WTC11 (cell line): ENCODE measurements around the gene PLPPR1. TPM values are rescaled to one million over a fixed set of nuclear protein-coding genes. Genes with fewer than 3 reads are reported as not detected.

Experiments used
- ATAC-seq: fragments of 200-7000 bp; cut with Tn5 transposase; 2 replicates; pipeline ENCODE4 v1.10.0; 2021; ENCODE audit warnings: mild to moderate bottlenecking, moderate library complexity
- CTCF ChIA-PET: fragments of 300-600 bp; sonication (Branson Sonifier 250); formaldehyde crosslinking; loops from one replicate; lab custom pipeline; 2021; ENCODE audit warnings: antibody characterized with exemption; lab: Charles Lee
- POLR2A ChIA-PET: fragments of 350-600 bp; sonication (Branson Sonifier 250); formaldehyde crosslinking; loops from one replicate; lab custom pipeline; 2021; ENCODE audit warnings: antibody characterized with exemption; lab: Charles Lee
- DNase-seq: peaks from one replicate; pipeline ENCODE4 v3.0.0; 2021; ENCODE audit warnings: low spot score
- H3K27ac Mint-ChIP-seq: 2 replicates; pipeline ENCODE4 v1.8.0; 2021; ENCODE audit warnings: mixed read lengths
- H3K27me3 Mint-ChIP-seq: 2 replicates; pipeline ENCODE4 v1.8.0; 2021; ENCODE audit warnings: low read depth, mild to moderate bottlenecking, moderate library complexity, mixed read lengths
- H3K36me3 Mint-ChIP-seq: 2 replicates; pipeline ENCODE4 v1.8.0; 2021; ENCODE audit warnings: mixed read lengths
- H3K4me1 Mint-ChIP-seq: 2 replicates; pipeline ENCODE4 v1.8.0; 2022; ENCODE audit warnings: mixed read lengths
- H3K4me3 Mint-ChIP-seq: 2 replicates; pipeline ENCODE4 v1.8.0; 2021; ENCODE audit warnings: mild to moderate bottlenecking, moderate library complexity, mixed read lengths
- H3K9me3 Mint-ChIP-seq: 2 replicates; pipeline ENCODE4 v1.8.0; 2021; ENCODE audit warnings: mixed read lengths
- ATF1 ChIP-seq: sonication (generic); formaldehyde crosslinking; IDR thresholded peaks from 2 replicates; pipeline ENCODE4 v1.8.1; 2023; ENCODE audit warnings: mild to moderate bottlenecking, moderate library complexity, missing genetic modification reagents
- EMX1 ChIP-seq: fragments of 250-450 bp; sonication (Bioruptor Pico); IDR thresholded peaks from 2 replicates; pipeline ENCODE4 v1.8.0; 2021; ENCODE audit warnings: mild to moderate bottlenecking
- ETV6 ChIP-seq: sonication (generic); formaldehyde crosslinking; IDR thresholded peaks from 2 replicates; pipeline ENCODE4 v1.8.1; 2022; ENCODE audit warnings: mild to moderate bottlenecking, missing genetic modification reagents
- GABPB1 ChIP-seq: sonication (generic); formaldehyde crosslinking; IDR thresholded peaks from 2 replicates; pipeline ENCODE4 v1.8.1; 2023; ENCODE audit warnings: mild to moderate bottlenecking, missing genetic modification reagents
- MAX ChIP-seq: sonication (generic); formaldehyde crosslinking; IDR thresholded peaks from 2 replicates; pipeline ENCODE4 v1.8.0; 2022; ENCODE audit warnings: mild to moderate bottlenecking, missing genetic modification reagents
- NFATC4 ChIP-seq: fragments of 250-450 bp; sonication (Bioruptor Pico); IDR thresholded peaks from 2 replicates; pipeline ENCODE4 v1.9.0; 2021; ENCODE audit warnings: mild to moderate bottlenecking
- OVOL2 ChIP-seq: fragments of 250-450 bp; sonication (Bioruptor Pico); IDR thresholded peaks from 2 replicates; pipeline ENCODE4 v1.9.0; 2021; ENCODE audit warnings: mild to moderate bottlenecking, borderline replicate concordance
- PRDM15 ChIP-seq: sonication (generic); formaldehyde crosslinking; IDR thresholded peaks from 2 replicates; pipeline ENCODE4 v1.8.0; 2022; ENCODE audit warnings: missing genetic modification reagents
- SMAD3 ChIP-seq: sonication (generic); formaldehyde crosslinking; IDR thresholded peaks from 2 replicates; pipeline ENCODE4 v1.8.0; 2022; ENCODE audit warnings: missing genetic modification reagents, mild to moderate bottlenecking, borderline replicate concordance
- SMAD4 ChIP-seq: sonication (generic); formaldehyde crosslinking; IDR thresholded peaks from 2 replicates; pipeline ENCODE4 v1.8.0; 2022; ENCODE audit warnings: mild to moderate bottlenecking, missing genetic modification reagents
- TCF7 ChIP-seq: sonication (generic); formaldehyde crosslinking; IDR thresholded peaks from 2 replicates; pipeline ENCODE4 v1.8.0; 2022; ENCODE audit warnings: mild to moderate bottlenecking, low read depth, missing genetic modification reagents, moderate library complexity
- ZBTB21 ChIP-seq: sonication (generic); formaldehyde crosslinking; IDR thresholded peaks from 2 replicates; pipeline ENCODE4 v1.8.1; 2023; ENCODE audit warnings: mild to moderate bottlenecking, missing genetic modification reagents, borderline replicate concordance
- ZNF121 ChIP-seq: sonication (generic); formaldehyde crosslinking; IDR thresholded peaks from 2 replicates; pipeline ENCODE4 v1.8.0; 2023; ENCODE audit warnings: missing genetic modification reagents
- ZNF219 ChIP-seq: sonication (generic); formaldehyde crosslinking; IDR thresholded peaks from 2 replicates; pipeline ENCODE4 v1.8.0; 2023; ENCODE audit warnings: missing genetic modification reagents, mild to moderate bottlenecking, borderline replicate concordance
- ZNF423 ChIP-seq: fragments of 250-450 bp; sonication (Bioruptor Pico); IDR thresholded peaks from 2 replicates; pipeline ENCODE4 v2.1.2; 2022; ENCODE audit warnings: mild to moderate bottlenecking, moderate library complexity
- ZNF532 ChIP-seq: fragments of 250-450 bp; sonication (Bioruptor Pico); IDR thresholded peaks from 2 replicates; pipeline ENCODE4 v1.9.0; 2021; ENCODE audit warnings: mild to moderate bottlenecking, borderline replicate concordance
- ZNF671 ChIP-seq: fragments of 250-450 bp; sonication (Bioruptor Pico); IDR thresholded peaks from 2 replicates; pipeline ENCODE4 v1.8.0; 2021; ENCODE audit warnings: mild to moderate bottlenecking
- total RNA-seq: library from RNA; stranded (reverse); gene quantifications from 3 replicates; pipeline ENCODE4 v1.2.3, GENCODE V29; 2021
- TF ChIP-seq, protein P1 (sequence below): fragments of 250-450 bp; sonication (Bioruptor Pico); conservative IDR thresholded peaks from 2 replicates; pipeline ENCODE4 v1.9.0; 2021; ENCODE audit warnings: mild to moderate bottlenecking
- TF ChIP-seq, protein P2 (sequence below): fragments of 250-450 bp; sonication (Bioruptor Pico); IDR thresholded peaks from 2 replicates; pipeline ENCODE4 v1.9.0; 2021; ENCODE audit warnings: mild to moderate bottlenecking
- TF ChIP-seq, protein P3 (sequence below): sonication (generic); formaldehyde crosslinking; IDR thresholded peaks from 2 replicates; pipeline ENCODE4 v1.8.0; 2023; ENCODE audit warnings: missing genetic modification reagents
- TF ChIP-seq, protein P4 (sequence below): sonication (generic); formaldehyde crosslinking; IDR thresholded peaks from 2 replicates; pipeline ENCODE4 v1.8.1; 2023; ENCODE audit warnings: mild to moderate bottlenecking, moderate library complexity, missing genetic modification reagents

The PLPPR1 gene
- total RNA-seq, 1 experiment from 2014 or later = 1.5 TPM

- TF ChIP-seq, protein P1, sequence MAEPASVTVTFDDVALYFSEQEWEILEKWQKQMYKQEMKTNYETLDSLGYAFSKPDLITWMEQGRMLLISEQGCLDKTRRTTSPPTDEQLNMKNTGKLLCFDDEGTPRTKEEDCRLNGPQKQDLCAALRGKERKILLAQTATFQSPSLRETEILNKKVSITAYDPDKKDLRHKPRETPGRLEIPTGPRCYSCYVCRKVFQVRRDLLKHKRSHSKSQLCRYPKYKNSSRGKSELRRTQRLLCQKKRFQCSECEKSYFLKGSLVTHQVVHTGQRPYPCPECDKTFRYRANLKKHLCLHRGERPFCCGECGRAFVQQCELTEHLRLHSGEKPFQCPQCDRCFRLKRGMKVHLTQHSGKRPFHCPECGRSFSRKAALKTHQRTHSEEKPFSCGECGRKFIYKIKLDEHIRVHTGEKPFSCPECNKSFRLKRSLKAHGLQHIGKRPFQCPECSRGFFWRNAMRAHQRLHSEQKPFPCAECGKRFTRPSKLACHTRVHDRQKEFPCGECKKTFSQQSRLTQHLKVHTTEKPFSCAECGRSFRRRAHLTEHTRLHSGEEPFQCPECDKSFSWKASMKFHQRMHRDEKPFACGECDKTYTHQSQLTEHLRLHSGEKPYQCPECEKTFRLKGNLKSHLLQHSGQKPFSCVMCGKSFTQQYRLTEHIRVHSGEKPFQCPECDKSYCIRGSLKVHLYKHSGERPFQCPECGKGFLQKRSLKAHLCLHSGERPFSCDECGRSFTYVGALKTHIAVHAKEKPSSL (CRISPR knock-in tag) = no peak
- TF ChIP-seq SMAD3 (CRISPR knock-in tag) = no peak
- no peak for TF ChIP-seq ATF1 (CRISPR knock-in tag)
- no peak for TF ChIP-seq MAX
- TF ChIP-seq ZNF671 (CRISPR knock-in tag) = no peak
- TF ChIP-seq ETV6 (CRISPR knock-in tag) = no peak
- TF ChIP-seq EMX1 (CRISPR knock-in tag) = no peak
- no peak for TF ChIP-seq GABPB1 (CRISPR knock-in tag)
- TF ChIP-seq, protein P2, sequence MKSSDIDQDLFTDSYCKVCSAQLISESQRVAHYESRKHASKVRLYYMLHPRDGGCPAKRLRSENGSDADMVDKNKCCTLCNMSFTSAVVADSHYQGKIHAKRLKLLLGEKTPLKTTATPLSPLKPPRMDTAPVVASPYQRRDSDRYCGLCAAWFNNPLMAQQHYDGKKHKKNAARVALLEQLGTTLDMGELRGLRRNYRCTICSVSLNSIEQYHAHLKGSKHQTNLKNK (CRISPR knock-in tag) = no peak
- no peak for TF ChIP-seq ZNF423 (CRISPR knock-in tag)
- TF ChIP-seq PRDM15 = no peak
Measured at GRCh38 chr9:101128623-101129022, 100.1 kb downstream of the PLPPR1 start (continued).

DNA sequence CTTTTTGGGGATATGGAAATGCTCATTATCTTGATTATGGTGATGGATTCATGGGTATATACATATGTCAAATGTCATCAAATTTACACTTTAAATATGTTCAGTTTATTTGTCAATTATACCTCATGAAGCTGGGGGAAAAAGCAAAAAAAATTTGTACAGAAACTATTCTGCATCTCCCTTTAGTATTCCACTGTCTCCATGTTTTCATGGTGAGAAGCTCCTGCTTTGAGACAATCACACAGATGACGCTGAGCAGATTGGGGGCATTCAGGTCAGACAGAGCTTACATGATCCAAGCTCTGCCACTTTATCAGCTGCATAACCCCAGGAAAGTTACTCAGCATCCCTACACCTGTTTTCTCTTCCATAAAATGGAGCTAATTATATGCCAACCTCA is 101.5 kb downstream of the PLPPR1 start:
- Mint-ChIP-seq H3K9me3 (peaks cover 32% of the 10 kb centered on the region), H3K27ac (no peak overlapping the region), H3K4me3 (no peak overlapping the region), H3K4me1 (peaks cover 6% of the 10 kb centered on the region), H3K36me3 (peaks cover 20% of the 10 kb centered on the region), H3K27me3 (no peaks in the 10 kb centered on the region; the same call in none of the 2 replicates)
- ATAC-seq (no peak), DNase-seq (no peak)
- ChIA-PET CTCF (interaction anchor here (2.5 kb wide), 1 partner anchor 11 kb away, joined by 12 read pairs; no protein-coding TSS in a partner anchor), POLR2A (no interaction called here)
- TF ChIP-seq, protein P3, sequence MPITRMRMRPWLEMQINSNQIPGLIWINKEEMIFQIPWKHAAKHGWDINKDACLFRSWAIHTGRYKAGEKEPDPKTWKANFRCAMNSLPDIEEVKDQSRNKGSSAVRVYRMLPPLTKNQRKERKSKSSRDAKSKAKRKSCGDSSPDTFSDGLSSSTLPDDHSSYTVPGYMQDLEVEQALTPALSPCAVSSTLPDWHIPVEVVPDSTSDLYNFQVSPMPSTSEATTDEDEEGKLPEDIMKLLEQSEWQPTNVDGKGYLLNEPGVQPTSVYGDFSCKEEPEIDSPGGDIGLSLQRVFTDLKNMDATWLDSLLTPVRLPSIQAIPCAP (CRISPR knock-in tag) = no peak
- TF ChIP-seq TCF7 (CRISPR knock-in tag) = no peak

DNA sequence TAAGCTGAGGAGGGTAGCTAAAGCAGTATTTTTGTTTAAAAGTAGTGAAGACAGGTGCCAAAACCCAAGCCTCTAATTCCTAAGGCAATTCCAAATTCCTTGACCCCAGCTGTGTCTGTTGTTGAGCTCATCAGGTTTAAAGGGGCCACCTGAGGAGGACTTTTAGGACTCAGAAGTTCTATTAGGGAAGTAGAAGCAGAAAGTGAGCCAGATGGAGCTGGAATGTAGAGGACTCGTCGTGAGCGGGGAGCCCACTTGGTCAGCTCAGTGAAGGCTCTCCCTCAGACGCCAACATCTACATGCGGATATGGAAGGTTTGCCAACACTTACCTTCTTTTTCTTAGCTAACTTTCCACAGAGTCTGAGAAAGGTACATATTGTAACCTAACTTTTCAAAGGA is 102.8 kb downstream of the PLPPR1 start:
- peaks cover 15% of the 10 kb centered on the region for H3K36me3 Mint-ChIP-seq
- H3K4me3 Mint-ChIP-seq = no peak overlapping the region
- peaks cover 25% of the 10 kb centered on the region for H3K9me3 Mint-ChIP-seq
- peaks cover 18% of the 10 kb centered on the region for H3K4me1 Mint-ChIP-seq
- no peak for DNase-seq
- ChIA-PET POLR2A (no interaction called here), CTCF (interaction anchor here (0.8 to 2.5 kb wide), 3 partner anchors 12 to 180 kb away, joined by 3 to 12 read pairs (median 7); no protein-coding TSS in a partner anchor)
- no peaks in the 10 kb centered on the region; the same call in none of the 2 replicates for H3K27me3 Mint-ChIP-seq
- peak; percentile 78 for ATAC-seq
- no peak overlapping the region for H3K27ac Mint-ChIP-seq
- TF ChIP-seq ZBTB21 (CRISPR knock-in tag) (no peak), ZNF219 (CRISPR knock-in tag) (no peak), ZNF532 (CRISPR knock-in tag) (no peak), ZNF121 (no peak), SMAD4 (CRISPR knock-in tag) (no peak), OVOL2 (CRISPR knock-in tag) (no peak), NFATC4 (CRISPR knock-in tag) (no peak), GABPB1 (CRISPR knock-in tag) (no peak)
- TF ChIP-seq, protein P4, sequence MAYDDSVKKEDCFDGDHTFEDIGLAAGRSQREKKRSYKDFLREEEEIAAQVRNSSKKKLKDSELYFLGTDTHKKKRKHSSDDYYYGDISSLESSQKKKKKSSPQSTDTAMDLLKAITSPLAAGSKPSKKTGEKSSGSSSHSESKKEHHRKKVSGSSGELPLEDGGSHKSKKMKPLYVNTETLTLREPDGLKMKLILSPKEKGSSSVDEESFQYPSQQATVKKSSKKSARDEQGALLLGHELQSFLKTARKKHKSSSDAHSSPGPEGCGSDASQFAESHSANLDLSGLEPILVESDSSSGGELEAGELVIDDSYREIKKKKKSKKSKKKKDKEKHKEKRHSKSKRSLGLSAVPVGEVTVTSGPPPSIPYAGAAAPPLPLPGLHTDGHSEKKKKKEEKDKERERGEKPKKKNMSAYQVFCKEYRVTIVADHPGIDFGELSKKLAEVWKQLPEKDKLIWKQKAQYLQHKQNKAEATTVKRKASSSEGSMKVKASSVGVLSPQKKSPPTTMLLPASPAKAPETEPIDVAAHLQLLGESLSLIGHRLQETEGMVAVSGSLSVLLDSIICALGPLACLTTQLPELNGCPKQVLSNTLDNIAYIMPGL (CRISPR knock-in tag) = no peak
